MG63 (cell line): ENCODE results near the gene KASH5. TPM values are rescaled to one million over a fixed set of nuclear protein-coding genes. Genes with fewer than 3 reads are reported as not detected.

Experiments used
- DNase-seq: peaks from one replicate; pipeline ENCODE4 v3.0.0-alpha.2; 2020
- H3K27me3 ChIP-seq: fragments of 250-450 bp; sonication (Bioruptor Pico); 2 replicates; pipeline ENCODE4 v1.5.1; 2020; ENCODE audit warnings: mild to moderate bottlenecking, moderate library complexity
- H3K36me3 ChIP-seq: fragments of 250-450 bp; sonication (Bioruptor Pico); 2 replicates; pipeline ENCODE4 v1.5.1; 2020; ENCODE audit warnings: mild to moderate bottlenecking, moderate library complexity
- H3K4me3 ChIP-seq: fragments of 250-450 bp; sonication (Bioruptor Pico); 2 replicates; pipeline ENCODE4 v1.5.1; 2020; ENCODE audit warnings: mild to moderate bottlenecking, moderate library complexity
- H3K9me3 ChIP-seq: fragments of 250-450 bp; sonication (Bioruptor Pico); 2 replicates; pipeline ENCODE4 v1.5.1; 2020; ENCODE audit warnings: mild to moderate bottlenecking, moderate library complexity
- total RNA-seq: library from RNA; depleted of rRNA; stranded (reverse); fragments of >200 nt; shearing (Covaris generic); gene quantifications from 2 replicates; pipeline ENCODE4 v1.2.3, GENCODE V29; 2014; ENCODE audit warnings: low replicate concordance

The KASH5 gene
- total RNA-seq, 1 experiment from 2014 or later = not detected

DNA sequence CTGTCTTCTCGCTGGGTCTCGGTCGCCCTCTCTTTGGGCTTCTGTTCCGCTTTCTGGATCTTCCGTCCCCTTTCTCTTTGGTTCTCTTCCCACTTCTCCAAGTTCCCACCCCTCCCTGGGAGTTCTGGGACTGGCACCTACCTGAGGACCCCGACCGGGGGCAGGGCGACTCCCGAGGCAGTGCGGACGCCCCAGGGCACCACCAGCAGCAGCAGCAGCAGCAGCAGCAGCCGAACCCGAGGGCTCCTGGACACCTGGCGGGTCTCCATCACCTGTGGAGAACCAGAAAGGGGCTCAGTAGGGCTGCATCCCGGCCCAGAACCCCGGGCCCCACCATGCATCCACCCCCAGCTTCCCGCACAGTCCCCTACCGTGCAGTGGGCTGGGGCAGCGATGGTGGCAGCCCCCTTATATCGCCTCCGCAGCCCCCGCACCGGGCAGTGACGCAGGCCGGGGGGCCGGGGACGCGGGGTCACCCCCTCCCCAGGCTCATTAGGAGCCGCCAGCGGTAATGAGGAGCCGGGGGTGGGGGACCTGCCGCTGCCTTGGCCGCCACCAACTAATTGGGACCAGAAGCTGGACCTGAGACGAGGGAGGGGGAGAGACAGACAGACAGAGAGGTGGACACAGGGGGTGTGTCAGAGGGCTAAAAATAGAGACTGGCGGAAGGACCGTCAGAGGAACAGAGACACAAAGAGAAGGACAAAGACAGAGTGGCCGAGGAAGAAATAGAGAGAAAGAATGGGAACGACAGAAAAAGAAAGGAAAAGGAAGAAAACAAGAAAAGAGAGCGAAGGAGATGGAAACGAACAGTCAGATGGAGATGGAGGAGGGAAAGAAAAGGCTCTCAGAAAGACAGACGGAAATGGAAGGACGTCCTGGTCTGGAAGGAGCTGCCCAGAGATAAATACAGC is 35.3 kb downstream of the KASH5 start, which contains the start of gene PTH2:
Gene PTH2, minus strand, starts transcription at position 371 of the 914 bp plus-strand sequence. Its CDS starts 102 bp downstream, at position 269.
- Histone ChIP-seq H3K27me3 (peaks cover 73% of the 10 kb centered on the region), H3K9me3 (no peaks in the 10 kb centered on the region), H3K4me3 (no peak within 1 kb of the TSS), H3K36me3 (no peaks in the 10 kb centered on the region)
- no peak for DNase-seq

DNA sequence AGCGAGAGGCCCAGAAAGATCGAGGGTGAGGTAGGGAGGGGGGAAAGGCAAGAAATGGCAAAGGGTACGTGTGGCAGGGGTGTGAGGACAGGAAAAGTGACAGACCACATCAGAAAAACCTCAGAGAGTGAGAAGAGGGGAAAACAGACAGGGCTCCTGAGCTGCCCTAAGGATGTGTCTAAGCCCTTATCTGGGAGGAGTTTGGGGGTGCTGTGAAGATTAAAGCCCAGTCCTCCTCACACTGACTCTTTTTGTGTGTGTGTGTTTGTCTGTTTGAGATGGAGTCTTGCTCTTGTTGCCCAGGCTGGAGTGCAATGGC is 35.9 kb downstream of the KASH5 start:
- Histone ChIP-seq H3K27me3 (peaks cover 79% of the 10 kb centered on the region), H3K4me3 (no peak overlapping the region), H3K9me3 (no peaks in the 10 kb centered on the region), H3K36me3 (no peaks in the 10 kb centered on the region)
- DNase-seq = no peak

DNA sequence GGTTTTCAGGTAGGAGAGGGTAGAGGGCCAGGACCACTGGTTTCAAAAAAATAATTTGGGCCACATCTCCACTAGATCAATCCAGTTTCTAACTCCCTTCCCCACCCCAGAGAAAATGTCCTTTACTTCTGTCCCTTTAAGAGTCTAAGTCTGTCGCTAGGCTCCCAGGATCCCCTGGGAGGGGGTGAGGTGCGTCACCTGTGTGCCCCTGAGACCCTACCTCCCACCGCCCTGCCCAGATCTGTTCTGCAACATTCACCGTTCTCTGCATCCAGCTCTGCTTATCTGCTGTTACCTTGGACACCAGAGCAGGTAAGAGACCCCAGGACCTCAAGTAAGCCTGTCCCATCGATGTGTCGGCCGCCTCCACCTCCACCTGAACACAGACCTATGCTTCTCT is 37.1 kb downstream of the KASH5 start, which contains the start of gene GFY:
Gene GFY, plus strand, starts transcription at position 211 of the 400 bp plus-strand sequence. CDS start 1,043 bp downstream, outside the sequence.
- H3K9me3 ChIP-seq = no peaks in the 10 kb centered on the region
- H3K36me3 ChIP-seq = no peaks in the 10 kb centered on the region
- DNase-seq = no peak

DNA sequence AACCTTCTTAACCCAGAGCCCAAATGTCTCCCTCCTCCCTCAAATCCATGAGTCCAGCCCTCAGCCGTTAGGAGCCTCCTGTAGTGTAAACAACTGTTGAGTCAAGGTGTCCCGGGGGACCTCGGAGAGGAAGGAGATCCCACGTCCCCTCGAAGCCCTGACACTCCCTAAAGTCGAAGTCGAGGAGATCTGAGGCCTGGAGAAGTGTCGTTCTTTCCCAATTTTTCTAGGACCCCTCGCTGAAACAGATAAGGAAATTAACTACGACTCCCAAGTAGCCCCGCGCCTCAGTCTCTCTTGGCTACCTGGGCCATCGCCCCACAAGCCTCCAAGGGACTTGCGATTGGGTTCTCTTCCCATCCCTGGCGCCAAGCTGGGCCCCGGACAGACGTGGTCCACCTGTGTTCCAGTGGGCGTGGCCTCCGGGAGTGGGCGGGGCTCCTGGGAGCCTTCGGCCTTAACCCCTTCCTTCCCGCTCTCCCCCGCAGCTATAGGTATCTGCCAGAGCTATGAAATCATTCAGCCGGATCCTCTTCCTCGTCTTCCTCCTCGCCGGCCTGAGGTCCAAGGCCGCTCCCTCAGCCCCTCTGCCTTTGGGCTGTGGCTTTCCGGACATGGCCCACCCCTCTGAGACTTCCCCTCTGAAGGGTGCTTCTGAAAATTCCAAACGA is 38.0 kb downstream of the KASH5 start:
- no peaks in the 10 kb centered on the region for H3K9me3 ChIP-seq
- peaks cover 80% of the 10 kb centered on the region for H3K27me3 ChIP-seq
- DNase-seq = peak; percentile 41
- H3K4me3 ChIP-seq = no peak overlapping the region
- no peaks in the 10 kb centered on the region for H3K36me3 ChIP-seq

More for the DNA sequence above, 37.1 kb downstream of the KASH5 start, which contains the start of gene GFY:
- Histone ChIP-seq H3K4me3 (no peak within 1 kb of the TSS), H3K27me3 (peaks cover 83% of the 10 kb centered on the region)

DNA sequence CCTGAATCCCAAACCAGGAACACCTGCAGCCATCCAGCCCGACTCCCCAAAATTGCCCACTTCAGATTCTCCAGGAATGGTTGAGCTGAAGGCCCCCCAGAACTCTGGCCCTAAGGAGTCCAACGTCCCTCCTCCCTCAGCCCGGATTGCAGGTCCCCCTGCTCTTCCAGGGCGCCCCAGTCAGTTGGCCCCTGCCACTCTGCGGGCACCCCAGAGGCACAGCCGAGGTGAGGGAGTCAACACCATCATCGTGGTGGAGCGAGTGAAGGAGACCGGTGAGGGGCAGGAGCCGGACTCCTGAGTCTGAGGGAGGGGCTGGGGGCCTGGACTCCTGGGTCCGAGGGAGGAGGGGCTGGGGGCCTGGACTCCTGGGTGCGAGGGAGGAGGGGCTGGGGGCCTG is 39.3 kb downstream of the KASH5 start:
- Histone ChIP-seq H3K9me3 (no peaks in the 10 kb centered on the region), H3K27me3 (peaks cover 75% of the 10 kb centered on the region), H3K36me3 (no peaks in the 10 kb centered on the region), H3K4me3 (no peak overlapping the region)
- DNase-seq = no peak

DNA sequence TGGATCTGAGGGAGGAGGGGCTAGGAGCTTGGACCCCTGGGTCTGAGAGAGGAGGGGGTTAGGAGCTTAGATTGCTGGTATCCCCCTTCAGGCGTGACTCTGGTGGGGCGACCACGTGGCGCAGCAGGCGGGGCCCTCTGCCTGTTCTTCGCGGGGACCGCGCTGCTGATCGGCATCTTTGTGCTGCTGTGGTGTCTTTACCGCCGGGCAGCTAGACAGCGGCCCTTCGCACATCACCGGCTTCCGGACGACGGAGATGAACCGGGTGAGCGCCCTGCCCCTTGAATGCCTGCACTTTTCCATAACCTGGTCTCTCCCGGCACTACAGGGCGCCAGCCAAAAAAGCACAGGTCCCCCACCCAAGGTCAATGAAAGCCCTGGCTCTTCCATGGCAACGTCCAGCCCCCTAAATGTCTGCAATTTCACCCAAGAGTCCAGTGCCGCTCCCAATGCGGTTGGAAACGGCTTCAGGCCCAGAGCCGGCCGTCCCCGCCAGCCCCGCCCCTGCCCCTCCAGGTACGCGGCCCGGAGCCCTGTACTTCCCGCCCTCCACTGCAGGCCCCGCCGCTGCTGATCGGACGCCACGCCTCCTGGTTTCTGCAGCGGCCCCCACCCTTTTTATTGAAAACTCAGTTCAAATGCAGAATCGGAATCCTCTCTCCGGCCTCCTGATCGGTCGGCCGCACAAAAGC is 40.0 kb downstream of the KASH5 start:
- Histone ChIP-seq H3K4me3 (no peak overlapping the region), H3K36me3 (no peaks in the 10 kb centered on the region), H3K27me3 (peaks cover 75% of the 10 kb centered on the region), H3K9me3 (no peaks in the 10 kb centered on the region)
- no peak for DNase-seq

DNA sequence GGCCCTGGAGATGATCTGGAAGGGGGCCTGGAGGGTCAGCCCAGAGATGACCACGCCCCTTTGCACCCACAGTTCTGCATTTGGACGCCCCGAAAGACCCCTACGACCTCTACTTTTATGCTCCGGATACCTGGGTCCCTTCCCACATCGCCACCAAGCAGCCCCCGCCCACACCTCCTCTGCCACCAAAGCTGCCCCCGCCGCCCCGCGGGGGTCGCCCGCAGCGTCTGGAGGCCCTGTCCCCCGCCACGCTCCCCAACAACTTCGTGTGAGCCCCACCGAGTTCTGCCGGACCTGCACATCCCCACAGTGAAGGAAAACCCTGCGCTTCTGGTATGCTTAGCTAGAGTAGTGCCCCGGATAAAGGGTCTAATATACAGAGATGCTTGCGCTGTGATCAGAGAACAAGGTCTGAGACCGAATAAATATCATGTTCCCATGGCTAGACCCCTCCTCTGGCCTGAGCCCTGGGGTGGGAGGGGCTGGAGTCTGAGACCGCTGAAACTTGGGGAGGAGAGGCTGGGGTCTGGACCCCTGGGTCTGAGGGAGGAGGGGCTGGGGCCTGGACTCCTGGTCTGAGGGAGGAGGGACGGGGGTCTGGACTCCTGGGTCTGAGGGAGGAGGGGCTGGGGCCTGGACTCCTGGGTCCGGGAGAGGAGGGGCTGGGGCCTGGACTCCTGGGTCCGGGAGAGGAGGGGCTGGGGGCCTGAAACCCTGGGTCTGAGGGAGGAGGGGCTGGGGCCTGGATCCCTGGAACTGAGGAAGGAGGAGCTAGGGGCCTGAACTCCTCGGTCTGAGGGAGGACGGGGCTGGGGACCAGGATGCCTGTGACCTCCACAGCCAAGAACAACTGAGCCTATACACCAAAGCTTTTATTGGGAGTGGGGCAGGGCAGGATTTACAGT is 40.8 kb downstream of the KASH5 start:
- Histone ChIP-seq H3K36me3 (no peaks in the 10 kb centered on the region), H3K4me3 (no peak overlapping the region), H3K27me3 (peaks cover 73% of the 10 kb centered on the region), H3K9me3 (no peaks in the 10 kb centered on the region)
- no peak for DNase-seq

DNA sequence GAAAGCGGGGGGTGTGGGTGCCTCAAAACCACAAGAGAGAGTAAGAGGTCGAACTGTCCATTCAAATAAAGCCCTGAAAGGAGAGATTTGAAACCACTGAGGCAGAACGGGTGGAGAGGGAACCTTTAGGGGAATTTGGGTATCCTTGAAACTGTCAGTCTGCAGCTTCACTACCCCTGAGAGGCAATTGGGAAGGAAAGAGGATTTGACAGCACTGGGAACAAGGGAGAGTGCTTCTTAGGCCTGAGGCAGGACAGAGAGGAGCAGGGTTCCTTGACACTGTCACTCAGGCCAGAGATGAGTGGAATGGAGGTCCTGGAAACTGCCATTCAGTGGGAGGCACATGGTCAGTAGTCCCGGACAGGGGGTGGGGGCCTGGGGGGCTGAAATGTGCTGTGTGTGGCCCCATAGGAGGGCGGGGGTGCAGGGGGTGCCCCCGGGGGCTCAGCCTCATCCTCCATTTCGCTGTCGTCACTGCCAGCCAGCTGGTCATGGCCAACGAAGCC is 42.2 kb downstream of the KASH5 start:
- H3K9me3 ChIP-seq = no peaks in the 10 kb centered on the region
- H3K36me3 ChIP-seq = no peaks in the 10 kb centered on the region
- no peak overlapping the region for H3K4me3 ChIP-seq
- H3K27me3 ChIP-seq = peaks cover 61% of the 10 kb centered on the region
- DNase-seq = no peak

DNA sequence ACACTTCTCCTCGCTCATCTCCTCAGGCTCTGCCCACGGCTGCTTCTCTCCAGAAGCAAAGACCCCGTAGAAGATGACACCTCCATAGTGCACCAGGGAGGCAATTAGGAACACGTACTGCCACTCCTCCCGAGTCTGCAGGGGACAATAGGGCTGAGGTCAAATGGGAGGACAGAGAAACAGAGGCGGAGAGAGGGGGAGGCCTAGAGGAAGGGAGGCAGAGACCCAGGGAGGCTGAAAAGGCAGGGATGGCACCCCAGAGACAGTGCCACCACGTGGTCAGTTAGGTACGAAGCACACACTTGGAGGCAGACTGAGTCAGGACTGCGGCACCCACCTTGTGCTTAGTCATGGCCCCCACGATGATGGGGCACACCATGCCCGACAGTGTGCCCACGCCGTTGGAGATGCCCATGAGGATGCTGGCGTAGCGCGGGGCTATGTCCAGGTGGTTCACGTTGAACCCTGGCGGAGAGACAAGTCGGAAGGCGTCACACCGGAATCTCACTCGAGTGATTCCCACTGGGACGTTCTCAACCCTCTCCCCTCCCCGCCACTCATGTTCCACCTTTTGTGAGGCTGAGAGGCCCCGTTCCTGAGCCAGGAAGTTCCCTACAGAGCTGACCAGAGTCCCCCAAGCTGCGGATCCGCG is 42.8 kb downstream of the KASH5 start:
- Histone ChIP-seq H3K36me3 (no peaks in the 10 kb centered on the region), H3K27me3 (peaks cover 57% of the 10 kb centered on the region), H3K4me3 (no peak overlapping the region), H3K9me3 (no peaks in the 10 kb centered on the region)
- no peak for DNase-seq

DNA sequence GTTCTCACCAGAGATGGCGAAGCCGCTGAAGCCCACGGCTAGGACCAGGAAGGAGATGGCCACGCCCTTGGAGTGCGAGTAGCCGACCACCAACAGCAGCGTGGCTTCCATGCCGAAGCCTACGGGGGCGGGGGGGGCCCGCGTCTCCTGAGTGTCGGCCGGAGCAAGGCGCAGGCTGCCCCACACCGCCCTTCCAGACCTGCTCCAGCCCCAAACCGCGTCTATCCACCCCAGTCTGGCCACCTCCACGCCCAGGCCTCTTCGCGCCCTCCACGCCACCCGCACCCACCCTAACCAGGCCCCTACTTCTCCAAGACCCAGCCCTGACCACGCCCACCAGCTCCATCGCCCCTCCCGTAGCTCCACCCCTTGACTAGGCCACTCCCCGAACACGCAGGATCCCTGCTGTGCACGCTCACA is 43.3 kb downstream of the KASH5 start:
- no peaks in the 10 kb centered on the region for H3K9me3 ChIP-seq
- no peak overlapping the region for H3K4me3 ChIP-seq
- DNase-seq = no peak
- H3K36me3 ChIP-seq = no peaks in the 10 kb centered on the region
- peaks cover 54% of the 10 kb centered on the region for H3K27me3 ChIP-seq

DNA sequence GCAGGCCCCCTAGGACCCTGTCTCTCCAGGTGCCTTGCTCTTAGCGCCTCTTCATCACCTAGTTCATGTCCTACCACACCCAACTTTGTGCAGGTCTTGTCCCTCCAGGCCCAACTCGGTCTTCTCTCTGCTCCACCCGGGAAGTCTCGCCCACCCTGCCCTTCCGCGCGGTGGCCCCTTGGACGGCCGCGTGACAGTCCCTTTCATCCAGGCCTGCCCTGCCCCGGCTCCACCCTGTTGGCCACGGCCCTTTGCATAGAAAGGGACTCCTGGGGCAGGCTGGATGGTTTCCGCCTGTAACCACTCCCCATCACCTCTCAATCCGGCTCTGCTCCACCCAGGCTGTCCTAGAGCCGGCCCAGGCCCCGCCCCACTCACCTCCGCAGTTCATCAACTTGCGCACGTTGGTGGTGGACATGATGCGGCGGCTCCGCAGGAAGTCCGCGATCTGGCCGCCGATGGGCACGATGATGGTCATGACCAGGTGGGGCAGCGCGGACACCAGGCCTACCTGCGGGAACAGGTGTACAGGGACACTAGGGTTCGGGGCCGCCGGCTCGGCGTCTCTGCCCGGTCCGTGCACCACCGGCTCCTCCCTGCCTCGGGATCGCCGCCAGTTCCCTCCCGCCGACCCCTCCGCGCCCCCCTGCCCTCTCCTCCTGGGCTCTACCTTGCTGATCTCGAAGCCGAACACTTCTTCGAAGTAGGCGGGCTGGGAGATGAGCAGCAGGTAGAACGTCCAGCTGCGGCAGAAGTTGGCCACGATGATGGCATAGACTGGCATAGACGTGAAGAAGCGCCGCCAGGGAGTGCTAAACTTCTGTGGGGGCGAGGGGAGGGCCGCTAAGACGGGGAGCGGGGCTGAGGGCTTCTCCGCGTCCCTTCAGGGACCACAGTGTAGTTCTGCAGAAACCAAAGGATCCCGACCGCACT is 44.4 kb downstream of the KASH5 start:
- peaks cover 54% of the 10 kb centered on the region for H3K27me3 ChIP-seq
- H3K36me3 ChIP-seq = no peaks in the 10 kb centered on the region
- no peak for DNase-seq
- no peak overlapping the region for H3K4me3 ChIP-seq
- no peaks in the 10 kb centered on the region for H3K9me3 ChIP-seq

DNA sequence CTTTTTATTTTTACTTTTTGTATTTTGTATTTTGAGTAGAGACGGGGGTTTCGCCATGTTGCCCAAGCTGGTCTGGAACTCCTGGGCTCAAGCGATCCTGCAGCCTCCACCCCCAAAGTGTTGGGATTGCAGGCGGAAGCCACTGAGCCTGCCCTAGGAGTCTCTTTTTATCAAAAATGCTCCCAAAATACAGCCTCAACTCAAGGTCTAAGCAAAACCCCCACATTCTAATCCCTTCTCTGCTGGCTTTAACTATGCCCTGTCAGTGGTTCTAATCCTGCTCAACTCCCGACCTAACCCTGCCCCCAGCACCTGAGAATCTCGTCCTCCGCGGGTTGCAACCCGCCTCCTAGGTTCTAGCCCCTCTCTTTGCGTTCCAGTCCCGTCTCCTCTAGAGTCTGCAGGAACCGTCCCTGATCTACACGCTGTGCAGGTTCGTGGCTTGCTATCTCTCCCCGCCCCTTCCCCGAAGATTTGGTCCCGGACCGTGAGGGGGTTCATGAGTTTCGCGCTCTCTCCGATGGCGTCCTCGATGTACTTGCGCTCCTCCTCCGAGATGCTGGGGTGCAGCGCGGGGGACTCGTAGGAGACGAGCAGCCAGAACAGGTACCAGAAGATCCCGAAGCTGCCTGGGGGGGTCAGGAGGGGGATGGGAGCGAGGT is 45.3 kb downstream of the KASH5 start:
- Histone ChIP-seq H3K9me3 (no peaks in the 10 kb centered on the region), H3K36me3 (no peaks in the 10 kb centered on the region), H3K27me3 (peaks cover 56% of the 10 kb centered on the region), H3K4me3 (no peak overlapping the region)
- no peak for DNase-seq

DNA sequence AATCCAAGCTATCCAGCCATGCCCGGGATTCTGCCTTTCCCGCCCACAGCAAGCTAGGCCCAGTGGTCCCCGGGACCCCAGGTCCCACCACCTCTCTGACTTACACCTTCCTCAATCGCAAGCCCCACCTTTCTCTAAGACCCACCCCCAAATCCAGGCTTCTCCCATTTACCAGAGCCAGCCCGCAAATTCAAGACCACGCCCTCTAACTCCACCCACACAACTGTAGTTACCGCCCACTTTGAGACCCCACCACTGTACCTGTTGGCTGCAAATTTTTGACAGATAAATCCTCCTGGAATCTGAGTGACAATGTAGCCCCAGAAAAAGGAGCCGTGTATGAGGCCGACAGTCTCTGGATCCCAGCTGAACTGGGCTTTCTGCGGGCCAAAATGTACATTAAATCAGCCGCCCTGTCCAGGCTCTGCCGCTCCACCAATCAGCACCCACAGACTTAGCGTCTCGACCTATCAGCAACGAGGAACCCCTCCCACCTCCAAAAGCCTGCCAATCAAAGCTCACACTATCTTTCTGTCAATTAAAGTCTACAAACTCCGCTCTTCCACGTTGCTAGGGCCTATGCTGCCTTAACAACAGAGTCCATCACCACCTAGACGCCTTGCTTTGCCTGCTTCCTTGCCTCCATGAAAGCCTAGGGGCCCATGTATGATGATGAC is 47.0 kb downstream of the KASH5 start:
- Histone ChIP-seq H3K9me3 (no peaks in the 10 kb centered on the region), H3K4me3 (no peak overlapping the region), H3K36me3 (no peaks in the 10 kb centered on the region), H3K27me3 (peaks cover 65% of the 10 kb centered on the region)
- no peak for DNase-seq

DNA sequence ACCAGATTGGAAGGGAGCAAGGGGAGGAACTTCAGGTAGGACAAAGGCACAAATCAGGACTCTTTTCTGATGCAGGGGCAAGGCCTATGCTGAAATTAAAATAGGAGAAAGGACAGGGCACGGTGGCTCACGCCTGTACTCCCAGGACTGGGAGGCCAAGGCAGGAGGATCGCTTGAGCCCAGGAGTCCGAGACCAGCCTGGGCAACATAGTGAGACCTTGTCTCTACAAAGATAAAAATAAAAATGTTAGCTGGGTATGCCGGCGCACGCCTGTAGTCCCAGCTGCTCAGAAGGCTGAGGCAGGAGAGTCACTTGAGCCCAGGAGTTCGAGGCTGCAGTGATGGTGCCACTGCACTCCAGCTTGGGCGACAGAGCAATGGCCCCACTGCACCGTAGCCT is 47.6 kb downstream of the KASH5 start:
- no peaks in the 10 kb centered on the region for H3K9me3 ChIP-seq
- peaks cover 66% of the 10 kb centered on the region for H3K27me3 ChIP-seq
- no peaks in the 10 kb centered on the region for H3K36me3 ChIP-seq
- no peak overlapping the region for H3K4me3 ChIP-seq
- DNase-seq = no peak
